Immature natural killer cell (primary cell): Measurements from ENCODE around the gene PRB2. TPM values are rescaled to one million over a fixed set of nuclear protein-coding genes. Genes with fewer than 3 reads are reported as not detected.

Experiments used
- DNase-seq, 3 donors: peaks; one replicate each; pipeline ENCODE4 v3.0.0; 2022; ENCODE audit warnings: mixed read lengths in 1 of 3
- H3K27ac Mint-ChIP-seq, 6 donors: one replicate each; pipeline ENCODE4 v1.8.0; 2020; ENCODE audit warnings: mixed read lengths in 6 of 6, mild to moderate bottlenecking in 5 of 6, inconsistent platforms in 4 of 6, moderate library complexity in 3 of 6
- H3K27me3 Mint-ChIP-seq, 3 donors: one replicate each; pipeline ENCODE4 v1.8.0; 2020 to 2021; ENCODE audit warnings: low read depth in 3 of 3, mild to moderate bottlenecking in 3 of 3, mixed read lengths in 3 of 3, moderate library complexity in 3 of 3, inconsistent platforms in 1 of 3
- H3K36me3 Mint-ChIP-seq, 3 donors: one replicate each; pipeline ENCODE4 v1.8.0; 2020; ENCODE audit warnings: mixed read lengths in 3 of 3, inconsistent platforms in 2 of 3, mild to moderate bottlenecking in 2 of 3
- H3K4me1 Mint-ChIP-seq, 2 donors: one replicate each; pipeline ENCODE4 v1.8.0; 2020; ENCODE audit warnings: inconsistent platforms in 2 of 2, mild to moderate bottlenecking in 2 of 2, mixed read lengths in 2 of 2, moderate library complexity in 1 of 2
- H3K4me3 Mint-ChIP-seq, 5 donors: one replicate each; pipeline ENCODE4 v1.8.0; 2020; ENCODE audit warnings: mild to moderate bottlenecking in 5 of 5, mixed read lengths in 5 of 5, inconsistent platforms in 3 of 5, moderate library complexity in 3 of 5
- H3K9me3 Mint-ChIP-seq, 6 donors: one replicate each; pipeline ENCODE4 v1.8.0; 2020; ENCODE audit warnings: mild to moderate bottlenecking in 6 of 6, mixed read lengths in 6 of 6, inconsistent platforms in 4 of 6, moderate library complexity in 3 of 6
- polyA plus RNA-seq, 3 donors: library from polyadenylated mRNA; unstranded; fragments of 300-500 nt; fragmentation: Illumina TruSeq; gene quantifications; one replicate each; pipeline ENCODE4 v1.2.3, GENCODE V29; 2021

PRB2 gene
- polyA plus RNA-seq, 3 donors from 2014 or later: not detected

DNA sequence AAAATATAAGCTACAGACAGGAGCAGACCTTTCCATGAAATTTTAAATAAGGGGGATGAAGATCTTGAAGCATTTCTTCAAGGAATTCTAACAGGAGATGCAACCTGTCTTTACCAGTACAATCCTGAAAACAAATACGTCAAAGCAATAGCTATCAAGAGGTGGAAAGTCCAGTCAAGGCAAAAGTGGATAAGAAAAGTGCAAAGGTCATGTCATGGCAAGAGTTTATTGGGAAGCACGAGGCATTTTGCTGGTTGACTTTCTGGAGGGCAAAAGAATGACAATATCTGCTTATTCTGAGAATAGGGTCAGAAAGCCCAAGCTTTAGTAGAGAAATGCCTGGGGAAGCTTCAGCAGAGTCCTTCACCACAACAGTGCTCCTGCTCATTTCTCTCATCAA lies 50.9 kb downstream of the PRB2 start:
- DNase-seq: no peak
- peaks cover 0 to 8% (median 0%) of the 10 kb centered on the region in 3 donors for H3K36me3 Mint-ChIP-seq
- no peak overlapping the region for H3K27ac Mint-ChIP-seq
- peaks cover 0 to 2% (median under 1%) of the 10 kb centered on the region in 3 donors for H3K27me3 Mint-ChIP-seq
- no peak overlapping the region for H3K4me3 Mint-ChIP-seq
- no peaks in the 10 kb centered on the region for H3K4me1 Mint-ChIP-seq
- H3K9me3 Mint-ChIP-seq: peaks cover 0 to 12% (median 0%) of the 10 kb centered on the region in 6 donors

Other genes with a start within 250 kb of the PRB2 start
- 10 to 100 TPM in 2 of 3 donors, 1 to 10 TPM in 1; 8.8 to 12.9 (median 12.8) TPM for gene SMIM10L1, start 224.4 kb downstream of the PRB2 start, polyA plus RNA-seq
- gene TAS2R42, start 208.6 kb downstream of the PRB2 start, polyA plus RNA-seq: not detected
- not detected for gene PRB3, start 125.9 kb downstream of the PRB2 start, polyA plus RNA-seq
- gene PRB4, start 85.1 kb downstream of the PRB2 start, polyA plus RNA-seq: not detected